Lung (tissue), 12 donors: ENCODE measurements around the gene CES3. TPM values are rescaled to one million over a fixed set of nuclear protein-coding genes. Genes with fewer than 3 reads are reported as not detected.
A peak's percentile ranks its signal among the peaks of the same experiment; 100 is the strongest.

Experiments used
- ATAC-seq: fragments of 200-7000 bp; cut with Tn5 transposase; one replicate; pipeline ENCODE4 v1.9.1; 2020; ENCODE audit warnings: moderate number of reproducible peaks; ENCODE audit not compliant: insufficient read depth, low FRiP score
- DNase-seq, 3 donors: peaks; one replicate each; pipeline ENCODE4 v3.0.0-alpha.2; 2013 to 2017
- H3K27ac ChIP-seq, 2 donors: one replicate each; pipeline ENCODE4 v1.5.1; 2013; ENCODE audit warnings: mild to moderate bottlenecking in 2 of 2, moderate library complexity in 2 of 2, control low read depth in 1 of 2, inconsistent platforms in 1 of 2, low read depth in 1 of 2, low read length in 1 of 2
- H3K27me3 ChIP-seq, 3 donors: one replicate each; pipeline ENCODE4 v1.5.1; 2013; ENCODE audit warnings: low read length in 2 of 3; ENCODE audit not compliant: control insufficient read depth in 3 of 3, insufficient read depth in 3 of 3
- H3K36me3 ChIP-seq, 4 donors: one replicate each; pipeline ENCODE4 v1.5.1; 2013; ENCODE audit warnings: low read length in 4 of 4, mild to moderate bottlenecking in 1 of 4, moderate library complexity in 1 of 4; ENCODE audit not compliant: control insufficient read depth in 4 of 4, insufficient read depth in 4 of 4
- H3K4me1 ChIP-seq, 5 donors: one replicate each; pipeline ENCODE4 v1.5.1; 2013; ENCODE audit warnings: low read length in 5 of 5, mild to moderate bottlenecking in 2 of 5, moderate library complexity in 1 of 5; ENCODE audit not compliant: control insufficient read depth in 5 of 5, insufficient read depth in 5 of 5
- H3K4me3 ChIP-seq: one replicate; pipeline ENCODE4 v1.5.1; 2013; ENCODE audit warnings: mild to moderate bottlenecking, control low read depth, moderate library complexity
- H3K9ac ChIP-seq, 2 donors: one replicate each; pipeline ENCODE4 v1.5.1; 2013; ENCODE audit warnings: low read length in 2 of 2, control low read depth in 1 of 2; ENCODE audit not compliant: insufficient read depth in 1 of 2
- H3K9me3 ChIP-seq, 4 donors: one replicate each; pipeline ENCODE4 v1.5.1; 2013; ENCODE audit warnings: low read length in 3 of 4, mild to moderate bottlenecking in 1 of 4, moderate library complexity in 1 of 4; ENCODE audit not compliant: control insufficient read depth in 4 of 4, insufficient read depth in 3 of 4
- CTCF ChIP-seq: IDR thresholded peaks from 2 replicates; pipeline ENCODE4 v1.5.1; 2012; ENCODE audit warnings: mild to moderate bottlenecking; ENCODE audit errors: control extremely low read depth, extremely low read depth
- WGBS, 2 donors: extraction: QIAGEN DNeasy Blood & Tissue Kit; methylation state at CpG; one replicate each; pipeline ENCODE4 v1.1.7; 2013; 5-methylcytosine and 5-hydroxymethylcytosine counted together
- polyA plus RNA-seq, 2 donors: library from polyadenylated mRNA; stranded (reverse); fragments of 200-250 nt; gene quantifications; one replicate each; pipeline ENCODE4 v1.2.1, GENCODE V29; 2013
- total RNA-seq, 2 donors: library from RNA; depleted of rRNA in 1 of 2; stranded (reverse); fragments of >200 nt in 1 of 2; gene quantifications; one replicate each; pipeline ENCODE4 v1.2.1, GENCODE V29; 2014 to 2021
- donor health status: control.
- donor health status: control.
- donor health status: Bipolar disorder and iron deficiency.
- donor health status: healthy.
- donor health status: DM: yes; HTN: yes; CAD: no.

CES3 gene
- total and polyA plus RNA-seq, 4 donors: 0.57 to 2.6 (median 0.91) TPM

- Histone ChIP-seq H3K4me1 (peaks cover 0 to 9% (median 0%) of the 10 kb centered on the region in 5 donors), H3K27ac (peak overlapping the region; percentile 22 to 77), H3K9ac (no peak overlapping the region), H3K9me3 (no peaks in the 10 kb centered on the region), H3K4me3 (no peak overlapping the region), H3K36me3 (no peaks in the 10 kb centered on the region), H3K27me3 (peaks cover 0 to 14% (median 9%) of the 10 kb centered on the region in 3 donors)
- no peak for DNase-seq
- WGBS, 2 donors: 79 to 84% methylated on average over 5 of the region's 5 CpGs
- no peak for TF ChIP-seq CTCF
- no peak for ATAC-seq
Observed at GRCh38 chr16:66919569-66920298, 41.3 kb upstream of the CES3 start.

- Histone ChIP-seq H3K4me1 (peaks cover 0 to 13% (median 4%) of the 10 kb centered on the region in 5 donors), H3K9me3 (no peaks in the 10 kb centered on the region), H3K27ac (peak overlapping the region in 1 of 2 donors; percentile 77), H3K9ac (no peak overlapping the region), H3K4me3 (no peak overlapping the region), H3K27me3 (peaks cover 0 to 14% (median 9%) of the 10 kb centered on the region in 3 donors), H3K36me3 (no peaks in the 10 kb centered on the region)
- ATAC-seq (no peak), DNase-seq (no peak)
- no peak for TF ChIP-seq CTCF
- WGBS, 2 donors: 63 to 72% methylated on average over 2 of the region's 2 CpGs
Observed at GRCh38 chr16:66920299-66920590, 40.8 kb upstream of the CES3 start.

- Histone ChIP-seq H3K36me3 (no peaks in the 10 kb centered on the region), H3K4me1 (peaks cover 0 to 14% (median 7%) of the 10 kb centered on the region in 5 donors)
Observed at GRCh38 chr16:66920924-66921680, 40.0 kb upstream of the CES3 start.

More at GRCh38 chr16:66920924-66921680, 40.0 kb upstream of the CES3 start:
- Histone ChIP-seq H3K4me3 (no peak overlapping the region), H3K27me3 (peaks cover 0 to 18% (median 18%) of the 10 kb centered on the region in 3 donors), H3K9me3 (no peaks in the 10 kb centered on the region), H3K9ac (no peak overlapping the region), H3K27ac (peak overlapping the region in 1 of 2 donors; percentile 67)
- ATAC-seq (no peak), DNase-seq (no peak)
- 77% methylated on average over 9 of the region's 9 CpGs for WGBS, 2 donors
- no peak for TF ChIP-seq CTCF
